HG03066 (cell line): Measurements from ENCODE around the gene SHB.

Source experiments
- ATAC-seq: cut with Tn5 transposase; IDR thresholded peaks from one replicate; pipeline ENCODE4 v1.9.1; 2021; ENCODE audit warnings: low read depth; ENCODE audit not compliant: unreplicated experiment

The SHB gene

GRCh38 chr9:37923118-37923795, 145.8 kb downstream of the SHB start:
- no peak for ATAC-seq

GRCh38 chr9:37922363-37923117, 146.5 kb downstream of the SHB start:
- ATAC-seq, result no peak

GRCh38 chr9:37921546-37922300, 147.3 kb downstream of the SHB start:
- ATAC-seq, result no peak

GRCh38 chr9:37921168-37921510, 147.9 kb downstream of the SHB start:
- ATAC-seq, result no peak

DNA sequence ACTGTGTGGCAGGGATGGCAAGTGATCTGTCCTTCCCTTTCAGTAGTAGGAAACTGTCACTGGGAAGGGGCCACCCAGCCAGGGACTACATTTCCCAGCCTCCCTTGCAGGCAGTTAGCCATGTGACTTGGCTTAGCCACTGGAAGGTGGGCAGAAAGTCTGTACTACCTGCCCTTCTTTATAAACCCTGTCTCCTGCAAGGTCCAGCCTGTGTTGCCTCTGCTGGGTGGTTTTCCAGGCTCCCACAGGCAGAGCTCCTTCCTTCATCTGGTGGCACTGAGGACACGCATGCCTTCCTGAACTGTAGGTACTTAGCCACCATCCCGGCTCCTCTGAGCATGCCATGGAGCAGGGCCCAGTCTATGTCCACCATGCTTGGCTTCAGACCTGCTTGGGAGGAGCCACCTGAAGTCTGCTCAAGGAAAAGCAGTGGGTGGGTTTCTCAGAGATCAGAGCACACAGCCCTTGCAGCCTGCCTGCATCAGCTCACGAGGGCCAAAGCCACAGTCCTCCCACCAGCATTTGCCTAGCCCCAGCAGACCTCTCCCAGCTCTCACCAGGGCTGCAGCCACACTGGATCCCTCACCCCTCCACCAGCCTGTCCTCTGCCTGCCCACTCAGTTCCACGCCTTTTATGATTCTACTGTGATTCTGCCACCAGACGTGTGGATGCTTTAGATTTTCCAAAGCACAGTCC, 148.4 kb downstream of the SHB start:
- ATAC-seq, result no peak

DNA sequence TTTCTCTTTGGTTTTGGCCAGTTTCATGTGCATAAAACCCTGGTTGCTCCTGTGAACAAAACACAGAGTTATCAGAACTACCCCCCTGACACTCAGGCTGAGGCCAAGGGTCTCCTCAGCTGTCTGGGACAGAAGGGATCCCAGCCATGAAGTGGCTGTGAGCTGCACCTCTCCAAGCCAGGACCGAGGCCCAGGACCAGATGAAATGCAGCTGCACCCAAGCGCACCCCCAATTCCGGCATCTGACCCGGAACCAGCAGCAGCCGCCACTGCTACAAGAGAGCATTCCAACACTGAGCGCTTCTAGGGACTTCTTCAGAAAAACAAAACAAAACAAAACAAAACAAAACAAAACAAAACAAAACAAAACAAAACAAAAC, 149.1 kb downstream of the SHB start:
- no peak for ATAC-seq

GRCh38 chr9:37919246-37919955, 149.6 kb downstream of the SHB start:
- ATAC-seq, result no peak

- no peak for ATAC-seq
Measured at GRCh38 chr9:37918665-37919170, 150.3 kb downstream of the SHB start.

DNA sequence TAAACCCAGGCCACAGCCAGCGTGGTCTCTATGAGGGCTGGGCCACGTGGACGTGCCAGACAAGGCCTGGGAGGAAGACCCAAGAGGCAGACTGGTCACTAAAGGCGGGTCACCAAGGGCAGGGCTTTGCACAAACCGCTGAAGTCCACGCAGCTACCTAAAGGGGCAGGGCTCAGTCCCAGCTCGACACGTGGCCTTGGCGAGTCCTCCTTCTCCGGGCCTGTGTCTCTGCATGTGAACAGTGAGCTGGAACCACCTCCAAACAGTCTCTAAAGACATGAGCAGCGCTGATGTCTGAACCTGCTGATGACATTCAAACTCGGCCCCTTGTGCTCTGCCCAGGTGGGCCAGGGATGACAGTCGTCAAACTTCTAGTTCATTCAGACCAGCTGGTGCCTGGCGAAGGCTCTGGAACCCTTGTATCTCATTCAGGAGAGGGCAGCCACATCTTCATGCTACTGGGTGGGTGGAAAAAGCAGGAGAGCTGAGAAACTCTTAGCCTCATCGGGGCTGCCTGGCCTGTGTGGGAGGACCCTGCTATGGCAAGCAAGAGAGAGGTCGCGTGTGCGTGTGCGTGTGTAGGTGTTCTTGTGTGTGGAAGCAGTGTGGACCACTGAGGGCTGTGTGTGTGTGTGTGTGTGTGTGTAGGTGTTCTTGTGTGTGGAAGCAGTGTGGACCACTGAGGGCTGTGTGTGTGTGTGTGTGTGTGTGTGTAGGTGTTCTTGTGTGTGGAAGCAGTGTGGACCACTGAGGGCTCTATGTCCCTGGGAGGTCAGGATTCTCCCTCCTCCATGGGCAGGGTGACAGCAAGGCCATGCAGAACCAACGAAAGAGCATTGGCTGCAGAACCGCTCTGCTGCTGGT, 151.0 kb downstream of the SHB start:
- no peak for ATAC-seq

GRCh38 chr9:37917313-37917731, 151.7 kb downstream of the SHB start:
- ATAC-seq, result no peak

DNA sequence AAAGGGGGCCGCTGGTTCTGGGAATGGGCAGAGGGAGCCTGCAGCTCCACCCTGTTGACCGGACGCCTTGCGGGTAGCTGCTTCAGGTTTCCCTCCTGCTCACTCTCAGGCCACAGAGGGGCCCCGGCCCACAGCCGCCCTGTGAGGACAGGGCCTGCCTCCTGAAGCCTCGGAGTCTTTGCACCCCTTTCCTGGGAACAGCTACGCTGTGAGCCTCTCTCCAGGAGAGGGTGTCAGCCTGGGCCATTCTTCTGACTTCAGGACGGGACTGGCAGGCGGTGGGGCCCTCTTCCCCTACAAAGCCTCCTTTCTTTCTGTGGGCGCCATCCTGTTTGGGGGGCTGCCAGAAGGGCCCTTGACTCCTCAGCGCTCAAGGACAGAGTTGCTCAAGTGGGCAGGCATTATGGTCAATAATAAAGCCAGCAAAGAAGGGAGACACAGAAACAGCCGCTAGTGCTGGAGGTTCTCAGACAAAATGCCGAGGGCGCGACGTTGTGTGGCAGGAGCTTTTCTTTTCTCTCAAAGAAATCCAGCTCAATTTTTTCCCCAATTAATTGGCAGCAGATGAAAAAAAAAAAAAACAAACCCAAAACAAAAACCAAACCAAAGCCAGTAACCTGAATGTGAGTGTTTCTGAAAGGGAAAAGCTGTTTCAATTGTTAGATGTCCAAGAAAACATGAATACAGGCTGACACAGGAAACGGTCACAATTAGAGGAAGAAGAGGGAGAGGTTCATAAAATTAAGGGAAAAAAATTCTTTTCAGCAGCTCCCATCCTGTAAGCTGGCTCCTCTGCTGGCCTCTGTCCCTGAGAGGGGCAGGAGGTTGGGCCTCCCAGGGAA, 152.3 kb downstream of the SHB start:
- no peak for ATAC-seq

DNA sequence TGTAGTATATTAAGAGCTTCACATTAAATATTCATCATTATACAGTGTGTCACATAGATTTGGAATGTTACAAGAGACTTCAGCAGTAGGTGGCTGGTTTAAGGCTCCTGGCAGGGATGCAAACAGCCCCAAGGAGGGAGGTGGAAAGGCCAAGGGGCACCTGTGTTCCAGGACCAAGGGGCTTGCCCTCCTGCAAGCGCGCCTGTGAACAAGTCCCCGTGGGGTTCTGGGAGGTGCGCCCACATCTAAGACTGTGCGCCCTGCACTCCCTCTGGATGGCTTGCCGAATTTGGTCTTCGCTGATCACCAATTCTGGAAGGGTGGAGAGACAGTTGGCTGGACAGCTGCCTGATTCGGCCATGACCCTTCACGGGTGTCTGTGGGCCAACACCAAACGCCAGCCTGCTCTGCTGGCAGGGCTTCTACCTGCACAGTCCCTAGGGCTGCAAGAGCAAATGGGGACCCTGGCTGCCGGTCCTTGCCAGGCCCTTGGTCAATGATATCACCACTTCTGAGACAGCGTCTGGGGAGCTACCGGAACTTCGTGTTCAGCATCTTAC, 153.0 kb downstream of the SHB start:
- no peak for ATAC-seq

DNA sequence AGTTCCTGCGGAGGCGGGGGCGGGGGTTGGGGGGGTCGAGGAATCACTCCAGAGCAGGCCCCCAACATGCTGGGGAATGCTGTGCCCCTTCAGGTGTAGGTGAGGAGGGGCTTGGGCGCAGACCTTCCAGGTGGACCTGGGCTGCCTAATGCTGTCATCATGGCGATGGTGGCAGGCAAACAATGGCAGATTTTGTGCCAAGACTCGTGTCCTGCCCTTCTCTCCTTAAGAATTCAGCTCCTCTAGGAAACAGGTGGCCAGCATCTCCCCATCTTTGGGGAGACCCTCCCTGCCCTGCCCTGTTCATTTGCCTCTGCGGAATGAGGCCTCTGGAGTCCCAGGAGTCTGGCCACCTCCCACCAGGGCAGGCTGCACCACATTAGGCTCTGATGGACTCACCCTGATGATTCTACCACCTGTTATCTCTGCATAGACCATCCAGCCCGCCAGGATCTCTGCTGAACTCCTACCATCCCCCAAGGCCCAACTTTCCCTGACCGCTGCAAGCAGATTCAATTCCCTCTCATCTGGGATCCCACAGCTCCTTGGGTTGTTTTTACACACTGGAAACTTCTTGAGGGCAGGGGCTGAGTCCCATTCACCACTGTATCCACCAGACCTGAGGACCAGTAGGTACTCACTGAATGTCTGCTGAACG, 154.2 kb downstream of the SHB start:
- no peak for ATAC-seq

DNA sequence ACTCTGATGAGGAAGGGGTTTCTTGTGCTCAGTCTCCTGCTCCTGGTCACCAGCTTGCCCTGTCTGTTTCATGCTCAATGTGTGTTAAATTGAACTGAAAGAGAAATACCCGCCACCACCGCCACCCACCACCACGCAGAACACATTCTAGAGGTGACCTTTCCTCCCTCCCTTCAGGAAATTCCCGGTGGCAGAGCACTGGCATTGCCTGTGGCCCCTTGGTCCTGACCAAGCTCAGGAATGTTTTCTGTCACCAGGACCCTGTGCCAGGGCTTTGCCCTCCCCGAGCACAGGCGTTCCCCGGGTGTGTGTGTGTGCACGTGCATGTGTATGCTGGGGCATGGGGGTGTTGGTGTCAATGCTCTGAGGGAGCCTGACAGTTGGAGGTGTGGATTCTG, 154.9 kb downstream of the SHB start:
- no peak for ATAC-seq

- ATAC-seq, result peak; percentile 72
Measured at GRCh38 chr9:37913480-37914153, 155.4 kb downstream of the SHB start.

GRCh38 chr9:37911271-37911681, 157.8 kb downstream of the SHB start:
- ATAC-seq, result no peak

GRCh38 chr9:37910271-37910670, 158.8 kb downstream of the SHB start:
- ATAC-seq, result no peak
